IPS-20b (cell line): ENCODE measurements around the gene CHST11.

Experiments used
- H3K27ac ChIP-seq: one replicate; pipeline ENCODE4 v1.5.1; 2013; ENCODE audit warnings: low read length
- H3K27me3 ChIP-seq: 2 replicates; pipeline ENCODE4 v1.6.1; 2013; ENCODE audit warnings: mild to moderate bottlenecking, low read length, inconsistent platforms; ENCODE audit not compliant: insufficient read depth
- H3K36me3 ChIP-seq: 2 replicates; pipeline ENCODE4 v1.6.1; 2013; ENCODE audit warnings: low read depth, mild to moderate bottlenecking, inconsistent platforms, low read length, moderate library complexity; ENCODE audit not compliant: insufficient read depth
- H3K4me1 ChIP-seq: 2 replicates; pipeline ENCODE4 v1.6.1; 2013; ENCODE audit warnings: mild to moderate bottlenecking, control low read depth, inconsistent platforms, low read length, moderate library complexity; ENCODE audit not compliant: insufficient read depth
- H3K4me3 ChIP-seq: 2 replicates; pipeline ENCODE4 v1.5.1; 2013; ENCODE audit warnings: mild to moderate bottlenecking, low read length, inconsistent platforms
- H3K9ac ChIP-seq: 2 replicates; pipeline ENCODE4 v1.6.1; 2013; ENCODE audit warnings: low read depth, mild to moderate bottlenecking, inconsistent platforms, low read length, moderate library complexity
- H3K9me3 ChIP-seq: 2 replicates; pipeline ENCODE4 v1.6.1; 2013; ENCODE audit warnings: mild to moderate bottlenecking, low read depth, low read length, inconsistent platforms; ENCODE audit not compliant: insufficient read depth

CHST11 gene

DNA sequence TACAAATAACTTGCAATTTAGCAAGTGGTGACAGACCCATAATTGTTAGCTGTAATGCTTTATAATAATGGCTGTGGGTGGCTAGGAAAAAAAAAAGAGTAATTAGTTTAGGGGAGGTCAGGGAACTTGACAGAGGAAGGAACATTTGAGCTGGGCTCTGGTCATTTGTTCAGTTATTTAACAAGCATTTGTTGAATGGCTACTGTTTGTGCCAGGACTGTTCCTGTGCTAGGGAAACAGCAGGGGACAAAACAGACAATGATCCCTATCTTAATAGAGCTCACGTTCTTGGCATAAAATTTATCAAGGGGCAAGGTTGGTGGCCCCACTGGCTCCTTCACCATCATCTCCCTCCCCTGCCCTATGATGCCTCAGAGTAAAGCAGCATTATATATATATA lies 18.5 kb downstream of the CHST11 start:
- no peaks in the 10 kb centered on the region for H3K9me3 ChIP-seq
- H3K27me3 ChIP-seq = no peaks in the 10 kb centered on the region
- no peak overlapping the region for H3K4me3 ChIP-seq
- H3K36me3 ChIP-seq = no peaks in the 10 kb centered on the region
- peaks cover 11% of the 10 kb centered on the region; the same call in 1 of the 2 replicates for H3K4me1 ChIP-seq
- no peak overlapping the region for H3K9ac ChIP-seq
- no peak overlapping the region for H3K27ac ChIP-seq

GRCh38 chr12:104477510-104478390 lies 21.0 kb downstream of the CHST11 start:
- no peak overlapping the region for H3K9ac ChIP-seq
- no peaks in the 10 kb centered on the region for H3K27me3 ChIP-seq
- H3K4me1 ChIP-seq = peaks cover 11% of the 10 kb centered on the region; the same call in 1 of the 2 replicates
- H3K4me3 ChIP-seq = no peak overlapping the region
- H3K27ac ChIP-seq = no peak overlapping the region
- H3K9me3 ChIP-seq = no peaks in the 10 kb centered on the region
- H3K36me3 ChIP-seq = no peaks in the 10 kb centered on the region

DNA sequence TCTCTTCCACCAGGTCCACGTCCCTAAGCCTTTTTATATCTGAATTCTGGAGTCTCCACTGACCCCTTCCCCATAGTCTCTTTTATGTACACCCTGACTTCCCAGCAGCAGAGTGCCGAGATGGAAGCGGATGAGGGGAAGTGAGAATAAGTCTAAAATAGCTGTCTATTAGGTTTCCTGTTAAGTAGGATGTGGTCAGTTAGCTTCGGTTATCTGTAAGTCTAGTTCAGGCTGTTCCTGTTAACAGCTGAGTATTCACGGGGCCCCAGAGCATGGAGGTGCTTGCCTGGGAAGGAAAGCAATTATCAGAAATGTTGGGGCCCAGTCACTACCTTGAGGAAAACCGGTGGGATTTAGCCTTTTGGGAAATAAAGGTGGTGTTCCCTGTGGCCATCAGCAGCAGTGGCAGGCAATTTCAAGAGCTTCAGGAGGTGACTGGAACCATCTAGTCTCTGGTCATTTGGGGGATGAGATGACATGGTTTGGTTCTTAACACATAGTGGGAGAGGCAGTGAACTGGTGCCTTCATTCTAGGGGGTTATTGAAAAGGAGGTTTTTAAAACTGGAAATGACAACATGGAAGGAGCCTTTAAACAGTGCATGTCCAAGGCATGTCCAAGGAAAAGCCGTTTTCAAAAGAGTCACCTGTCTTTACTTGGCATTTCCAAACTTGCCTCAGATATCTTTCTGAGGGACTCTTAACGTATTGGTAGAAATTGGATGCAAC lies 21.8 kb downstream of the CHST11 start:
- Histone ChIP-seq H3K4me3 (no peak overlapping the region), H3K9ac (no peak overlapping the region)

GRCh38 chr12:104479123-104479662 lies 22.4 kb downstream of the CHST11 start:
- Histone ChIP-seq H3K9me3 (no peaks in the 10 kb centered on the region), H3K27ac (no peak overlapping the region), H3K36me3 (no peaks in the 10 kb centered on the region), H3K27me3 (no peaks in the 10 kb centered on the region), H3K4me1 (peaks cover 3% of the 10 kb centered on the region; the same call in 1 of the 2 replicates), H3K9ac (no peak overlapping the region), H3K4me3 (no peak overlapping the region)

More for the DNA sequence above, 21.8 kb downstream of the CHST11 start:
- H3K27ac ChIP-seq = no peak overlapping the region
- no peaks in the 10 kb centered on the region for H3K27me3 ChIP-seq
- H3K36me3 ChIP-seq = no peaks in the 10 kb centered on the region
- H3K4me1 ChIP-seq = peaks cover 5% of the 10 kb centered on the region; the same call in 1 of the 2 replicates
- no peaks in the 10 kb centered on the region for H3K9me3 ChIP-seq

- Histone ChIP-seq H3K9me3 (no peaks in the 10 kb centered on the region), H3K27me3 (no peaks in the 10 kb centered on the region), H3K9ac (no peak overlapping the region), H3K36me3 (no peaks in the 10 kb centered on the region), H3K4me1 (no peaks in the 10 kb centered on the region; the same call in 1 of the 2 replicates), H3K4me3 (no peak overlapping the region), H3K27ac (no peak overlapping the region)
Measured at GRCh38 chr12:104480012-104480411, 23.3 kb downstream of the CHST11 start.

DNA sequence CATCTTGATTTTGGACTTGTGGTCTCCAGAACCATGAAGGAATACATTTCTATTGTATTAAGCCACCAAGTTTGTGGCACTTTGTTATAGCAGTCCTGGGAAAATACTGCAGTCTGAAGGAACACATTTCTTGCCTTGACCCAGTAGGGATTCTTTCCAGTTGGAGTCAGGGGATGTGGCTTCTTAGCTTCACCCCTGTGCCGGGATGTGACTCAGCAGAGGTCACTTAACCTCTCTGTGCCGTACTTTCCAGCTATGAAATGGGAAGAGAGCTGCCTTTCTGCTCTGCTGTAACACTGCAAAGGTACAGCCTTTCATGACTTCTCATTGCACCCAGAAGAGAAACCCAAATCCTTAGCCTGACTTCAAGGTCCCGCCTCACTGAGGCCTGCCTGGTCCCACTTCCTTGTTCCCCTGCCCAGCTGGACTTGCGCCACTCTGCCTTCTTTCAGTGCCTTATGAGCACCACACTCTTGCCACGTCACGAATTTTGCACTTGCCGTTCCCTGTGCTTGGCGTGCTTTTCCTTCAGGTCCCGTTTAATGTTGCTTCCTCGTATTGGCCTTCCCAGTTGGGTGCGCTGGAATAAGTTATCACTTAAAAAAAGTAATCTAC lies 24.2 kb downstream of the CHST11 start:
- Histone ChIP-seq H3K4me3 (no peak overlapping the region), H3K27ac (no peak overlapping the region), H3K27me3 (no peaks in the 10 kb centered on the region), H3K9ac (no peak overlapping the region), H3K4me1 (no peaks in the 10 kb centered on the region; the same call in 1 of the 2 replicates), H3K9me3 (no peaks in the 10 kb centered on the region), H3K36me3 (no peaks in the 10 kb centered on the region)

GRCh38 chr12:104482113-104482512 lies 25.4 kb downstream of the CHST11 start:
- no peaks in the 10 kb centered on the region; the same call in 1 of the 2 replicates for H3K4me1 ChIP-seq
- no peak overlapping the region for H3K9ac ChIP-seq
- H3K9me3 ChIP-seq = no peaks in the 10 kb centered on the region
- no peaks in the 10 kb centered on the region for H3K36me3 ChIP-seq
- H3K4me3 ChIP-seq = no peak overlapping the region
- H3K27ac ChIP-seq = no peak overlapping the region
- no peaks in the 10 kb centered on the region for H3K27me3 ChIP-seq

GRCh38 chr12:104482748-104483147 lies 26.0 kb downstream of the CHST11 start:
- H3K27ac ChIP-seq = no peak overlapping the region
- H3K9ac ChIP-seq = no peak overlapping the region

GRCh38 chr12:104484079-104484478 lies 27.3 kb downstream of the CHST11 start:
- H3K9me3 ChIP-seq = no peaks in the 10 kb centered on the region
- H3K27ac ChIP-seq = no peak overlapping the region
- no peak overlapping the region for H3K4me3 ChIP-seq
- no peaks in the 10 kb centered on the region; the same call in 1 of the 2 replicates for H3K4me1 ChIP-seq
- H3K27me3 ChIP-seq = no peaks in the 10 kb centered on the region
- H3K36me3 ChIP-seq = no peaks in the 10 kb centered on the region
- H3K9ac ChIP-seq = no peak overlapping the region

More at GRCh38 chr12:104482748-104483147, 26.0 kb downstream of the CHST11 start:
- Histone ChIP-seq H3K27me3 (no peaks in the 10 kb centered on the region), H3K9me3 (no peaks in the 10 kb centered on the region), H3K4me3 (no peak overlapping the region), H3K4me1 (no peaks in the 10 kb centered on the region; the same call in 1 of the 2 replicates), H3K36me3 (no peaks in the 10 kb centered on the region)

GRCh38 chr12:104485651-104486362 lies 29.1 kb downstream of the CHST11 start:
- no peaks in the 10 kb centered on the region for H3K36me3 ChIP-seq
- H3K4me1 ChIP-seq = no peaks in the 10 kb centered on the region; the same call in 1 of the 2 replicates
- H3K9me3 ChIP-seq = no peaks in the 10 kb centered on the region
- H3K4me3 ChIP-seq = no peak overlapping the region
- no peak overlapping the region for H3K27ac ChIP-seq
- no peaks in the 10 kb centered on the region for H3K27me3 ChIP-seq
- no peak overlapping the region for H3K9ac ChIP-seq

- Histone ChIP-seq H3K4me1 (no peaks in the 10 kb centered on the region; the same call in 1 of the 2 replicates), H3K9ac (no peak overlapping the region; the same call in 1 of the 2 replicates)
Measured at GRCh38 chr12:104486363-104486750, 29.6 kb downstream of the CHST11 start.

More at GRCh38 chr12:104486363-104486750, 29.6 kb downstream of the CHST11 start:
- H3K9me3 ChIP-seq = no peaks in the 10 kb centered on the region
- H3K4me3 ChIP-seq = no peak overlapping the region
- H3K27ac ChIP-seq = no peak overlapping the region
- no peaks in the 10 kb centered on the region for H3K27me3 ChIP-seq
- H3K36me3 ChIP-seq = no peaks in the 10 kb centered on the region
